GM18499 (cell line): ENCODE measurements around the gene ACAP3.

Source experiments
- ATAC-seq: cut with Tn5 transposase; IDR thresholded peaks from one replicate; pipeline ENCODE4 v1.9.1; 2021; ENCODE audit warnings: moderate number of reproducible peaks; ENCODE audit not compliant: insufficient read depth, unreplicated experiment

Gene ACAP3

GRCh38 chr1:1291548-1292441 is 15.9 kb downstream of the ACAP3 start:
- ATAC-seq, result no peak

- ATAC-seq, result no peak
Measured at GRCh38 chr1:1291023-1291528, 16.7 kb downstream of the ACAP3 start.

- no peak for ATAC-seq
Measured at GRCh38 chr1:1290238-1290731, 17.4 kb downstream of the ACAP3 start.

GRCh38 chr1:1287288-1288110 is 20.2 kb downstream of the ACAP3 start:
- no peak for ATAC-seq

GRCh38 chr1:1286313-1287261 is 21.1 kb downstream of the ACAP3 start:
- no peak for ATAC-seq

GRCh38 chr1:1285611-1286311 is 22.0 kb downstream of the ACAP3 start:
- no peak for ATAC-seq

- ATAC-seq, result no peak
Measured at GRCh38 chr1:1285102-1285571, 22.6 kb downstream of the ACAP3 start.

GRCh38 chr1:1284221-1285101 is 23.3 kb downstream of the ACAP3 start:
- ATAC-seq, result no peak

GRCh38 chr1:1283821-1284220 is 23.9 kb downstream of the ACAP3 start:
- ATAC-seq, result no peak

- ATAC-seq, result no peak
Measured at GRCh38 chr1:1282998-1283397, 24.7 kb downstream of the ACAP3 start.

GRCh38 chr1:1281533-1282321 is 26.0 kb downstream of the ACAP3 start:
- no peak for ATAC-seq

- no peak for ATAC-seq
Measured at GRCh38 chr1:1280782-1281481, 26.8 kb downstream of the ACAP3 start.

GRCh38 chr1:1279028-1279427 is 28.7 kb downstream of the ACAP3 start:
- ATAC-seq, result no peak

GRCh38 chr1:1278620-1279019 is 29.1 kb downstream of the ACAP3 start:
- no peak for ATAC-seq

- no peak for ATAC-seq
Measured at GRCh38 chr1:1275836-1276235, 31.9 kb downstream of the ACAP3 start.

GRCh38 chr1:1274931-1275431 is 32.7 kb downstream of the ACAP3 start:
- ATAC-seq, result no peak
